ENCODE measurements around the gene SCN10A. TPM values are rescaled to one million over a fixed set of nuclear protein-coding genes. Genes with fewer than 3 reads are reported as not detected.

Gene SCN10A
- total and polyA plus RNA-seq, 9 of the 15 experiments (the other 6 are each of a cell fraction or from before 2014, with no cell fraction given): not detected

DNA sequence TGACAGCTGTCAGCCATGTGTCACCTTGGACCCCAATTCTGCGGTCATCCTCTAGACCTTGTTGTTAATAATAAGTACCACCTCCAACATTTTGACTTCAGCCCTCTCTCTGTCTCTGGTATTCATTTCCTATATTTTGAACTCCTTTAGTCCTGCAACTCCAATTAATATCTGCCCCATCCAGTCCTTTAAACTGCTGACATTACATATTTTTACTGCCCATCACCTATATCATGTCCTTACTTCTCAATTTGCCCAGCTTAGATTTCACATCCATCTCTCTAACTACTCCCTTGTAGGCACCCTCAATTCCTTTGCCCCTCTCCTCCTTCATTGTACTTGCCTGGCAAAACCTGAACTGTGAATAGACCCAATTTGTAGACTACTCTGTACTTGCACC is 73.5 kb downstream of the SCN10A start (continued):
- peak; percentile 86 for TF ChIP-seq C11orf30 (IDR thresholded peaks at IDR 0.05; ENCODE audit: low read depth)
- no peak for TF ChIP-seq ZNF395 (CRISPR knock-in tag; IDR thresholded peaks at IDR 0.05)
- TF ChIP-seq CBFB (CRISPR knock-in tag; IDR thresholded peaks at IDR 0.05): no peak
- TF ChIP-seq POU5F1 (IDR thresholded peaks at IDR 0.05; ENCODE audit: borderline replicate concordance, low read depth, low read length, partially characterized antibody): no peak

DNA sequence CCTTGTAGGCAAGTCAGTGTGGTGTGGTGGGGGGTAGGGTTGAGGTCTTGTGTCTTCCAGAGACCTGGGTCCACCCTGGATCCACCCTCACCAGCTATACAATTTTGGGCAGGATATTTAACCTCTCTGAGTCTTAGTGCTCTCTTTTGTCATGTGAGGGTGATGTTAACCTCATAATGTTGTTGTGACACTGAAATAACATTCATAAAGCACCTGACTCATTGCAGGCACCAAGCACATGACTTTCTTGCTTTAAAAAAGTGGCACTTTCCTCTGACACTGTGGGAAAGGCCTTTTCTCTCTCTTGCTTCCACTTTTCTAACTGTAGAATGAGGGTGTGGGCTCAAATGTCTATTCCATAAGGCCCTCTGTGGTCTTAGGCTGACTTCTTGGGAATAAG is 75.5 kb downstream of the SCN10A start:
- CTCF ChIA-PET (ENCODE audit: low intra/inter-chr PET ratio): no interaction called here
- no peak for DNase-seq (ENCODE audit: extremely low read depth in 1 of 4, low spot score in 3 of 4)
- no peaks in the 10 kb centered on the region for H3K36me3 ChIP-seq (ENCODE audit: control insufficient read depth, insufficient read depth, low read length)
- no peak for ATAC-seq
- in situ Hi-C loops (cut with MboI) (no loop called here), intact Hi-C loops (cut with micrococcal nuclease) (no loop called here)
- H3K4me2 ChIP-seq (ENCODE audit: insufficient read depth, low read length): no peak overlapping the region
- peaks cover 4 to 11% of the 10 kb centered on the region in 2 experiments; a peak in 3 of 5 replicates for H3K4me1 ChIP-seq (replicated peaks in 1 of 2; ENCODE audit: control insufficient read depth in 2 of 2, insufficient read depth in 2 of 2, low read length in 2 of 2)
- no peak overlapping the region for H3K4me3 ChIP-seq
- TF ChIP-seq TCF7L2 (IDR thresholded peaks at IDR 0.05; ENCODE audit: low read depth, low read length): no peak
- no peak for TF ChIP-seq CAMTA2 (CRISPR knock-in tag; conservative IDR thresholded peaks at IDR 0.05)
- TF ChIP-seq NR2C2 (CRISPR knock-in tag; IDR thresholded peaks at IDR 0.05): no peak
- no peak for TF ChIP-seq NR2C2 (tag; IDR thresholded peaks at IDR 0.05)
- no peak for TF ChIP-seq ZNF143 (CRISPR knock-in tag; IDR thresholded peaks at IDR 0.05)
- no peak for TF ChIP-seq ZNF316 (IDR thresholded peaks at IDR 0.05)
- TF ChIP-seq ZNF224 (CRISPR knock-in tag; IDR thresholded peaks at IDR 0.05): no peak
- TF ChIP-seq JUND (IDR thresholded peaks at IDR 0.05; ENCODE audit: borderline replicate concordance, low read depth, low read length): no peak
- no peak for TF ChIP-seq JUND (tag; IDR thresholded peaks at IDR 0.05; ENCODE audit: borderline replicate concordance, low read depth, low read length)
- TF ChIP-seq RHOXF2B (CRISPR knock-in tag; conservative IDR thresholded peaks at IDR 0.05): no peak
- TF ChIP-seq, protein P1, sequence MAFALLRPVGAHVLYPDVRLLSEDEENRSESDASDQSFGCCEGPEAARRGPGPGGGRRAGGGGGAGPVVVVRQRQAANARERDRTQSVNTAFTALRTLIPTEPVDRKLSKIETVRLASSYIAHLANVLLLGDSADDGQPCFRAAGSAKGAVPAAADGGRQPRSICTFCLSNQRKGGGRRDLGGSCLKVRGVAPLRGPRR (CRISPR knock-in tag; IDR thresholded peaks at IDR 0.05): no peak
- H3K27me3 ChIP-seq (ENCODE audit: control insufficient read depth in 2 of 2, insufficient read depth in 2 of 2, low read length in 2 of 2): peaks cover 2 to 8% of the 10 kb centered on the region in 2 experiments; a peak in 4 of 5 replicates
- no peaks in the 10 kb centered on the region for H3K9me3 ChIP-seq (replicated peaks; ENCODE audit: control insufficient read depth, insufficient read depth, low read depth, low read length)
- no peak overlapping the region for H3K27ac ChIP-seq (ENCODE audit: extremely low read depth, low read depth, low read length)
- no peak overlapping the region for H3K9ac ChIP-seq (ENCODE audit: insufficient read depth in 1 of 2, low read depth in 2 of 2, low read length in 2 of 2)
- POLR2A ChIA-PET: no interaction called here
- H3K9me1 ChIP-seq (ENCODE audit: control insufficient read depth, insufficient read depth, low read length): no peaks in the 10 kb centered on the region
- no peaks in the 10 kb centered on the region for H3K79me2 ChIP-seq (ENCODE audit: control insufficient read depth, insufficient read depth, low read length)
- H2AFZ ChIP-seq (ENCODE audit: low read depth, low read length): no peak overlapping the region
- no TSS peak for BruUV-seq (replicated peaks)
- peaks cover 3% of the 10 kb centered on the region; the same call in 1 of the 2 replicates for H4K20me1 ChIP-seq (replicated peaks; ENCODE audit: control insufficient read depth, insufficient read depth, low read length)
- no peak for FAIRE-seq
